HG02623 (cell line): ENCODE measurements around the gene RNF182.
"Not testable (repeated sequence)": the region's sequence is repeated elsewhere in the genome, so short reads cannot be mapped to it uniquely, and the experiment has no call there.

Experiments
- ATAC-seq: cut with Tn5 transposase; IDR thresholded peaks from one replicate; pipeline ENCODE4 v1.9.1; 2021; ENCODE audit warnings: moderate library complexity; ENCODE audit not compliant: unreplicated experiment

The RNF182 gene

GRCh38 chr6:13924949-13925881 is at the start of gene RNF182:
RNF182 (plus strand) TSS chr6:13924952; CDS start chr6:13977120, 52,168 bp downstream.
- no peak for ATAC-seq

GRCh38 chr6:13877051-13877450 is 47.7 kb upstream of the RNF182 start:
- no peak for ATAC-seq

- ATAC-seq = not testable (repeated sequence)
These were observed 44.6 kb upstream of the RNF182 start for GRCh38 chr6:13880061-13880663.

GRCh38 chr6:13881621-13882165 is 43.1 kb upstream of the RNF182 start:
- no peak for ATAC-seq

GRCh38 chr6:13883966-13884365 is 40.8 kb upstream of the RNF182 start:
- no peak for ATAC-seq

GRCh38 chr6:13884397-13884796 is 40.4 kb upstream of the RNF182 start:
- ATAC-seq = no peak

- no peak for ATAC-seq
These were observed 39.2 kb upstream of the RNF182 start for GRCh38 chr6:13885601-13886000.

GRCh38 chr6:13886949-13887348 is 37.8 kb upstream of the RNF182 start:
- ATAC-seq = no peak

GRCh38 chr6:13892017-13892645 is 32.6 kb upstream of the RNF182 start:
- ATAC-seq = no peak

- no peak for ATAC-seq
These were observed 21.8 kb upstream of the RNF182 start for GRCh38 chr6:13902922-13903321.

- no peak for ATAC-seq
These were observed 21.4 kb upstream of the RNF182 start for GRCh38 chr6:13903364-13903763.

GRCh38 chr6:13907001-13907350 is 17.8 kb upstream of the RNF182 start:
- no peak for ATAC-seq

- ATAC-seq = no peak
These were observed 17.0 kb upstream of the RNF182 start for GRCh38 chr6:13907614-13908215.

- no peak for ATAC-seq
These were observed 15.8 kb upstream of the RNF182 start for GRCh38 chr6:13908955-13909381.

GRCh38 chr6:13910443-13910842 is 14.3 kb upstream of the RNF182 start:
- no peak for ATAC-seq

GRCh38 chr6:13911337-13911736 is 13.4 kb upstream of the RNF182 start:
- no peak for ATAC-seq

GRCh38 chr6:13913226-13914001 is 11.3 kb upstream of the RNF182 start:
- ATAC-seq = no peak

GRCh38 chr6:13914351-13914750 is 10.4 kb upstream of the RNF182 start:
- no peak for ATAC-seq

GRCh38 chr6:13915561-13916229 is 9.1 kb upstream of the RNF182 start:
- no peak for ATAC-seq
